ENCODE measurements around the gene CDKN1A. TPM values are rescaled to one million over a fixed set of nuclear protein-coding genes. Genes with fewer than 3 reads are reported as not detected.
A peak's percentile ranks its signal among the peaks of the same experiment; 100 is the strongest.

Gene CDKN1A
- total and polyA plus RNA-seq, 10 of the 15 experiments (the other 5 are each of a cell fraction or from before 2014, with no cell fraction given), result 25.2 to 637 (median 216) TPM

- TF ChIP-seq E2F8 (IDR thresholded peaks at IDR 0.05; ENCODE audit: low read depth, partially characterized antibody) (no peak), IKZF2 (IDR thresholded peaks at IDR 0.05) (no peak)
These were observed 50.0 kb downstream of the CDKN1A start (continued) for GRCh38 chr6:36728289-36729160.

- intact Hi-C loops (cut with micrococcal nuclease; ENCODE audit: unreplicated experiment) (no loop called here), in situ Hi-C loops (cut with MboI) (no loop called here)
- Histone ChIP-seq H3K4me3 (no peak overlapping the region), H3K79me2 (ENCODE audit: control insufficient read depth, insufficient read depth, low read length) (no peaks in the 10 kb centered on the region), H3K27me3 (replicated peaks in 1 of 2; ENCODE audit: control insufficient read depth in 2 of 2, insufficient read depth in 2 of 2, low read length in 1 of 2) (no peaks in the 10 kb centered on the region), H3K27ac (ENCODE audit: control insufficient read depth, insufficient read depth) (no peak overlapping the region), H3K9ac (ENCODE audit: control insufficient read depth, insufficient read depth, low read length) (no peak overlapping the region), H2AFZ (ENCODE audit: control insufficient read depth, low read depth, low read length) (no peak overlapping the region), H3K9me3 (replicated peaks; ENCODE audit: control insufficient read depth, insufficient read depth, low read length) (no peaks in the 10 kb centered on the region), H4K20me1 (ENCODE audit: control insufficient read depth, insufficient read depth) (no peaks in the 10 kb centered on the region), H3K36me3 (ENCODE audit: control insufficient read depth in 2 of 2, insufficient read depth in 2 of 2, low read length in 1 of 2) (no peaks in the 10 kb centered on the region), H3K4me1 (ENCODE audit: control insufficient read depth, insufficient read depth, low read length) (peaks cover 27% of the 10 kb centered on the region), H3K4me2 (ENCODE audit: control insufficient read depth, insufficient read depth) (no peak overlapping the region)
- ATAC-seq, result no peak
- ChIA-PET CTCF (interaction anchor here (0.7 to 8.1 kb wide), 2 partner anchors 30 to 532 kb away, joined by 3 to 61 read pairs; no protein-coding TSS in a partner anchor), POLR2A (interaction anchor here (1.5 kb wide), 1 partner anchor 24 kb away, joined by 5 read pairs; no protein-coding TSS in a partner anchor), RAD21 (ENCODE audit: unreplicated experiment) (interaction anchor here (1.9 to 5.1 kb wide), 2 partner anchors 25 to 114 kb away, joined by 6 to 22 read pairs; no protein-coding TSS in a partner anchor), SMC1A (ENCODE audit: uncharacterized antibody, unreplicated experiment) (interaction anchor here (1.0 to 2.9 kb wide), 4 partner anchors 26 to 62 kb away, joined by 3 to 9 read pairs (median 5); no protein-coding TSS in a partner anchor)
- 0 out of 4 replicates have a peak, but pooled peaks of 1 of the 2 experiments have one; percentile 32 for TF ChIP-seq ETV6 (conservative IDR thresholded peaks at IDR 0.05 in 1 of 2, IDR thresholded peaks at IDR 0.05 in 1 of 2; ENCODE audit: borderline replicate concordance in 1 of 2, low read depth in 1 of 2)
- TF ChIP-seq POLR2AphosphoS2 (IDR thresholded peaks at IDR 0.05; ENCODE audit: low read depth, low read length), result no peak
- 46% methylated on average over 2 of the region's 3 CpGs for WGBS (ENCODE audit: insufficient coverage, insufficient replicate concordance, low lambda C conversion rate, missing lambda C conversion rate)
- DNase-seq (ENCODE audit: low read depth, low spot score), result no peak
- BruUV-seq (replicated peaks), result no TSS peak
- no peak for FAIRE-seq
These were observed 50.6 kb downstream of the CDKN1A start for GRCh38 chr6:36729161-36729524.
